CMK (cell line): ENCODE results near the gene RILPL2.
"Not testable (repeated sequence)": the region's sequence is repeated elsewhere in the genome, so short reads cannot be mapped to it uniquely, and the experiment has no call there.

Source experiments
- DNase-seq: peaks from one replicate; pipeline ENCODE4 v3.0.0-alpha.2; 2010; ENCODE audit warnings: low read depth

RILPL2 gene

DNA sequence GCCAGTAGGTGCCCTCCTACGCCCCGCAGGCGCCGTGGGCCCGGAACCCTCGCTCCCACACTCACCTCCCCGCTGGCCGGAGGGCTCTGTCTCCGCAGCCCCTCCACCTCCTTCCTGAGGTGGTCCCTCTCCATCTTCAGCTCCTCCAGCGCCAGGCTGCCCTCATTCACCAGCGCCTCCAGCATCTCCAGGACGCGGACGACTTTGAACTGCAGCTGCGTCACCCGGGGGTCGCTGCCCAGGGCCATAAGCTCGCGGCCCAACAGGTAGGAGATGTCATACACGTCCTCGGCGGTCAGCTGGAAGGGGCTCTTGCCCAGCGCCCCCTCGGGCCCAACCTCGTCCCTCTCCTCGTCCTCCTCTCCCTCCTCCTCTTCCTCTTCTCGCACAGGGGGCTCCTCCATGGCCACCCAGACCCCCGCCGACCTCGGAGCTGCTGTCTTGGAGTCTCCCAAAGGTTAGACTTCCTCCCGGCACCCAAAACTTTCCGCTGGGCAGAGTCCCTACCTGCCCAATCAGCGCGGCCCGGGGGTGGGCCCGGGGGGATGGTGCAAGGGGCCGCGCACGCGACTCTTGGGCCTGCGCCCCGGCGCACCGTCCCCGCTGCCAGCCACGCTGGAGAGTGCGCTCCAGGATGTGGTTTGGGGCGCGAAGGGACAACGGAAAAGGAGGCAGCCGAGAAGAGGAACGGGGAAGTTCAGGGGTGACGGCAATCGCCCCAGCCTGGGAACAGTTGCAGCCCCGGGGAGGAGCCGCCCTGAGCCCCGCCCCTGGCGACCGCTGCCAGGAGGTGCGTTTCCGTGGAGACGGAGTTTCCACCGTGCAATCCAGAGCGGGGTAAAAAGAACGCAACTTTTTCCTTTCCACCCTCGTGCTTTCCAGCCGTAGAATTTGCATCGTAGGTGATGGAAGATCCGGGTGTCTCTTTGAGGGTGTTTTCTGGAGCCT is at the start of gene RILPL2:
TSS of gene RILPL2 (minus strand) at position 668 of the 948 bp plus-strand sequence. CDS start at position 404, 264 bp downstream.
- peak; percentile 88 for DNase-seq

DNA sequence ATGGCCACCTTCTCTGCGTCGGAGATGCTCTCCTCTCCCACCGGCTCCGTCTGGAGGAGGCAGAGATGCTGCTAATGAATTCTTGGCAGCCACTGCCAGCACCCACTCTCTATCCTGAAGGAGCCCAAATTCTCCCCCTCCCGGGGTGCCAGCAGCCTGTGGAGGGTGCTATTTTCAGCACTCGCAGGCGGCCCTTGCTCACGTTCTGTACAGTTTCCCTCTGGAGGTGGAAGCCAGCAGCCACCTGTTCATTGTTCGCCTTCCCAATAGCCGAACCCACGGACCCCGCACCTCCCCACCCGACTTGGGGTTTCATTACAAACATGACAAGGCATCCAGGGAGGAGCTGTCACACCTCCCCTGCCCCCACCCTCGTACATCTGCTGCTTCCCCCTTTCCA is 49.3 kb upstream of the RILPL2 start:
- DNase-seq, result no peak

GRCh38 chr12:123483602-123484248 is 47.2 kb upstream of the RILPL2 start:
- no peak for DNase-seq

DNA sequence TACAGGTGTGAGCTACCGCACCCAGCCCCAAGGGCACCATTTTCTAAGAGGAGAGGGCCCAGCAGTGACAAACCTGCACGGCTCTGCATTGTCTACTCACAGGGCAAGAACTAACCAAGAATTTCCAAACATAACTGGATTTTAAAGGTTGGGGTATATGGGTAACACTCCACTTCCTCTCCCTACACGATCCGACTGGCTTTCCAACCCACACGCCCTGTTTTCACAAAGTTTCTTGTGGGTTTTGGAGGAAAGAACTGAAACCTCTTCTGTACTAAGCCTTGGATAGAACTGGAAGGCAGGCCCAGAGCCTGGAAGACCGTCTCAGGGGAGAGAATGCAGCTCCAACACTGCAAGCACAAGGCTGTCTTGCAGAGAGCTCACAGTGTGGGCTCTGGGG is 46.4 kb upstream of the RILPL2 start:
- no peak for DNase-seq

DNA sequence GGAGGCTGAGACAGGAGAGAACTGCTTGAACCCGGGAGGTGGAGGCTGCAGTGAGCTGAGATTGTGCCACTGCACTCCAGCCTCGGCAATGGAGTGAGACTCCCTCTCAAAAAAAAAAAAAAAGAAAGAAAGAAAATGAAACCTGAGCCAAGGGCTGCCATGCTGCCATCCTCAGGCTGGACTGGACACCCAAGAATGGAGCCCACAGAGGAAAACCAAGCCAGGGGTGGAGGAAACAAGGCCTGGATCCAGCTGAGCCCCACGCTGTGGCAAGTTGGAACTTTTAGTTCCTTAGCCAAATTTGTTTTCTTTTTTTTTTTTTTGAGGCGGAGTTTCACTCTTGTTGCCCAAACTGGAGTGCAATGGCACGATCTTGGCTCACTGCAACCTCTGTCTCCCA is 44.8 kb upstream of the RILPL2 start:
- not testable (repeated sequence) for DNase-seq

GRCh38 chr12:123479442-123480180 is 43.1 kb upstream of the RILPL2 start:
- DNase-seq, result no peak

- DNase-seq, result no peak
Measured at GRCh38 chr12:123478762-123479161, 42.3 kb upstream of the RILPL2 start.

DNA sequence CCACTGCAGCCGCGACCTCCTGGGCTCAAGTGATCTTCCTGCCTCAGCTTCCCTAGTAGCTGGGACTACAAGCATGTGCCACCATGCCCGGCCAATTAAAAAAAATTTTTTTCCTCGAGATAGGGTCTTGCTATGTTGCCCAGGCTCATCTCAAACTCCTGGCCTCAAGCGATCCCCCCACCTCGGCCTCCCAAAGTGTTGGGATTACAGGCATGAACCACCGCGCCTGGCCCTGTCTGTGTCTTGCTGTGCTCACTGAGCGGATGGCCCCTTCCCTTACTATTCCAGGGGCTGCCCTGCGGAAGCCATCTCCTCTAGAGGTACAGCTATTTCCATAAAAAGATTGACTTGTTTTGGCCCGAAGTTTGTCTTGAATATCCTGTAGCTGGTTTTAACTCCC is 41.6 kb upstream of the RILPL2 start:
- no peak for DNase-seq

- DNase-seq, result no peak
Measured at GRCh38 chr12:123475246-123475703, 38.8 kb upstream of the RILPL2 start.

DNA sequence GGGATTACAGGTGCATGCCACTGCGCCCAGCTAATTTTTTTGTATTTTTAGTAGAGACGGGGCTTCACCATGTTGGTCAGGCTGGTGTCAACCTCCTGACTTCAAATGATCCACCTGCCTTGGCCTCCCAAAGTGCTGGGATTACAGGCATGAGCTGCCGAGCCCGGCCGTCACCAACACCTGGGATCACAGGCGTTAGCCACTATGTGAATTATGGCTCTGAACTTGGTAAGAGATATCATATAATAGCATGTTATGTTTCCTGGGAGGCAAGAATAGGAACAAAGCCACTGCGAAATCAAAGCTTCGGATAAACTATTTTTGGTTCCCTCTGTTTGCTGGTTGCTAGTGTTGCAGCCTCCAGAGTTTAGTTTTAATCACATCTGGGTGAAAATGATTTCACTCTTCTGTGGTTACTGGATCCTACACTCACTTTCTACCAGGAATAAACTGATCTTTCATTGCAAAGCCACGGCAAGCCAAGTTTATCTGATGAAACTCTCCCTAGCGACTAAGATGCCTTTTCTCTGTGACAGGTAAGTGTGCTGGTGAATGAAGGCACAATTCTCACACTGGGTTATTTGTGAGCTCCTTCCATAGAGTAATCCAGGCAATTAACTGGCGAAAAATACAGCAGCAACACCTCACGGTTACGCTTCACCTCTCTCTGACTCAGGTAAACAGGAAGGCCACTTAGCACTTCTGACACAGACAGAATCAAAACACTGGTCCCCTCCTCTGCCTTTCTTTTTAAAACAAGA is 38.2 kb upstream of the RILPL2 start:
- DNase-seq, result no peak

DNA sequence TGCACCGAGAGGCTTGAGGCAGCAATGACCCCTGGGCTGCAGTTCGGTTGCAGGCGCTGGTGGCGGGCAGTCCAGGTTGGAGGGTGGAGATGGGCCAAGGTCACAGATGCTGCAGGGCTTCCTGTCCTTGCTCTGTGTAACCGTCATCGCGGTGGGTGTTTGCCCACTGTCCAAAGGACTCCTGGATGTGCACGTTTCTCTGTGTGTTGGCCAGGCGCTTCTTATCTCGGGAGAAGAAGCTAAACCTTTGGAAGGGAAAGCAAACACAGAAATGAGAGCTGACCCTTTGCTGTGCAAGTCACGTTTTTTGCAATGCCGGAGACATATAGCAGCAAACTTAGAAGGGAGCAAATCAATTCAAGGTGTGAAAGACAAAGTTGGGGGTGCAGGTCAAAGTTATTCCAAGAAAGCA is 36.0 kb upstream of the RILPL2 start:
- no peak for DNase-seq

GRCh38 chr12:123471374-123472068 is 35.0 kb upstream of the RILPL2 start:
- DNase-seq, result no peak

- no peak for DNase-seq
Measured at GRCh38 chr12:123469978-123470377, 33.5 kb upstream of the RILPL2 start.

GRCh38 chr12:123468786-123469185 is 32.3 kb upstream of the RILPL2 start:
- no peak for DNase-seq

DNA sequence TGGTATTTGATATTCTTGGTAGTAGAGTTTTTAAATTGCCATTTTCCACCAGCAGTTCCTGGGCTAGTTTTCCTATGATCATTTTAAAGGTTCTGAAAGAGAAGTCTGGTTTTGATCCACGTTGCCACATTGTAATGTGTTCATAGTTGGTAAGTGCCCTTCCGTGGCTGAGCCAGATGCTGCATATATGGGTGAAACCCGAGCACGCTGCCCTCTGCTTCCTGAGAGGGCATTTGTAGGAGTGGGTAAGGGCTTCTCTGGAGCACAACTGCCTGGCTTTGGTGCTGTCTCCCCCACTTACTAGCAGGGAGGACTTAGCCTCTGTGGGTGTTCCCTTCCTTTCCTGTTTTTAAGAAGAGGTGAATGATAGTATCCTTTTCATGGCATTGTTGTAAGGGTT is 28.6 kb upstream of the RILPL2 start:
- DNase-seq, result no peak

- DNase-seq, result not testable (repeated sequence)
Measured at GRCh38 chr12:123463174-123463573, 26.7 kb upstream of the RILPL2 start.

- DNase-seq, result peak; percentile 68
Measured at GRCh38 chr12:123457980-123458779, 21.7 kb upstream of the RILPL2 start, which contains the start of gene SNRNP35. Gene SNRNP35 (plus strand): TSS chr12:123458139. CDS start chr12:123465541, 7,402 bp downstream.

DNA sequence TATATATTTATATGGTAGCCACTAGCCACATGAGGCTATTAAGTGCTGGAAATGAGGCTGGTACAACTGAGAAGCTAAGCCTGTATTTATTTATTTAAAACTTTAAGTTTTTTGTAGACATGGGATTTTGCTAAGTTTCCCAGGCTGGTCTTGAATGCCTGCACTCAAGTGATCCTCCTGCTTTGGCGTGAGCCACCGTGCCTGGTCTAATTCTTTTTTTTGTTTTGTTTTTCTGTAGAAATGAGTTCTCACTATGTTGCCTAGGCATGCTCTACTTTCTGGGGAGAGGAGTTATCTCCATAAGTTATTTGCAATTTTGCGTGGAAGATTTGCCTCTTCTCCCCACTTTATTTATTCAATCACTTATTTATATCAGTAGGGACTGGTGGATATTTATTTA is 16.7 kb upstream of the RILPL2 start:
- DNase-seq, result no peak

DNA sequence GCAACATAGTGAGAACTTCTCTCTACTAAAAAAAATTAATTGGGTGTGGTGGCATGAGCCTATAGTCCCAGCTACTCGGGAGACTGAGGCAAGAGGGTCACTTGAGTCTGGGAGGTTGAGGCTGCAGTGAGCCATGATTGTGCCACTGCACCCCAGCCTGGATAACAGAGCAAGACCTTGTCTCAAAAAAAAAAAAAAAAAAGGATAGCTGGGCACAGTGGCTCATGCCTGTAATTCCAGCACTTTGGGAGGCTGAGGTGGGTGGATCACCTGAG is 15.7 kb upstream of the RILPL2 start:
- DNase-seq, result not testable (repeated sequence)

- DNase-seq, result no peak
Measured at GRCh38 chr12:123450636-123451035, 14.2 kb upstream of the RILPL2 start.
